HEK293 (cell line): ENCODE results near the gene CDKAL1.

Experiments used
- CTCF ChIA-PET: fragments of 350-600 bp; formaldehyde crosslinking; extraction: SDS; loops from one replicate; lab custom pipeline; 2021; ENCODE audit warnings: antibody characterized with exemption; lab: Yijun Ruan, JAX
- POLR2A ChIA-PET: fragments of 300-600 bp; formaldehyde crosslinking; extraction: SDS; loops from one replicate; lab custom pipeline; 2020; ENCODE audit warnings: antibody characterized with exemption, inconsistent platforms; lab: Yijun Ruan, JAX
- H3K27ac ChIP-seq: fragments of 200-500 bp; sonication (Bioruptor generic); 2 replicates; pipeline ENCODE4 v1.5.1; 2014; ENCODE audit warnings: low read depth, low read length, control low read depth, inconsistent platforms; ENCODE audit errors: extremely low read depth
- H3K36me3 ChIP-seq, 2 experiments: fragments of 200-500 bp in 1 of 2; sonication (Bioruptor generic) in 1 of 2; 1 replicate in 1 of 2; 2 replicates in 1 of 2; pipeline ENCODE4 v1.5.1; 2014 to 2017; ENCODE audit warnings: inconsistent platforms in 2 of 2, low read length in 2 of 2; ENCODE audit not compliant: control insufficient read depth in 2 of 2, insufficient read depth in 1 of 2
- H3K4me1 ChIP-seq: fragments of 200-500 bp; sonication (Bioruptor generic); 2 replicates; pipeline ENCODE4 v1.5.1; 2014; ENCODE audit warnings: mild to moderate bottlenecking, low read length, inconsistent platforms; ENCODE audit not compliant: control insufficient read depth, insufficient read depth
- H3K4me3 ChIP-seq: 2 replicates; pipeline ENCODE4 v1.5.1; 2011; ENCODE audit warnings: low read depth, mild to moderate bottlenecking, control low read depth, low read length, moderate library complexity
- H3K9me3 ChIP-seq: fragments of 200-500 bp; sonication (Bioruptor generic); 2 replicates; pipeline ENCODE4 v1.5.1; 2014; ENCODE audit warnings: low read depth, low read length, inconsistent platforms; ENCODE audit not compliant: control insufficient read depth, insufficient read depth
- BCL11B ChIP-seq: fragments of 450-650 bp; formaldehyde crosslinking; IDR thresholded peaks from 2 replicates; pipeline ENCODE4 v1.5.1; 2016; ENCODE audit warnings: low read depth, missing biosample characterization, missing genetic modification characterization
- FEZF1 ChIP-seq: fragments of 450-650 bp; formaldehyde crosslinking; IDR thresholded peaks from 2 replicates; pipeline ENCODE4 v1.5.1; 2016; ENCODE audit warnings: missing biosample characterization, missing genetic modification characterization
- KLF10 ChIP-seq: fragments of 450-650 bp; IDR thresholded peaks from 2 replicates; pipeline ENCODE4 v1.5.1; 2018; ENCODE audit warnings: missing biosample characterization, mild to moderate bottlenecking, missing genetic modification characterization
- SALL2 ChIP-seq: fragments of 450-650 bp; formaldehyde crosslinking; IDR thresholded peaks from 2 replicates; pipeline ENCODE4 v1.5.0; 2017; ENCODE audit warnings: missing biosample characterization, mild to moderate bottlenecking, missing genetic modification characterization, borderline replicate concordance
- TCF7L2 ChIP-seq: IDR thresholded peaks from 2 replicates; pipeline ENCODE4 v1.6.1; 2011; ENCODE audit warnings: low read depth, mild to moderate bottlenecking, inconsistent platforms, low read length, moderate library complexity, borderline replicate concordance
- ZBTB20 ChIP-seq: fragments of 450-650 bp; formaldehyde crosslinking; IDR thresholded peaks from 2 replicates; pipeline ENCODE4 v1.5.1; 2016; ENCODE audit warnings: missing biosample characterization, missing genetic modification characterization
- ZFHX2 ChIP-seq: fragments of 450-650 bp; formaldehyde crosslinking; conservative IDR thresholded peaks from 2 replicates; pipeline ENCODE4 v1.5.1; 2016; ENCODE audit warnings: missing biosample characterization, missing genetic modification characterization
- ZNF146 ChIP-seq: fragments of 450-650 bp; formaldehyde crosslinking; IDR thresholded peaks from 2 replicates; pipeline ENCODE4 v1.5.1; 2016; ENCODE audit warnings: missing biosample characterization, missing genetic modification characterization
- ZNF2 ChIP-seq: fragments of 450-650 bp; formaldehyde crosslinking; IDR thresholded peaks from 2 replicates; pipeline ENCODE4 v1.5.1; 2016; ENCODE audit warnings: missing biosample characterization, missing genetic modification characterization
- ZNF311 ChIP-seq: fragments of 450-650 bp; formaldehyde crosslinking; IDR thresholded peaks from 2 replicates; pipeline ENCODE4 v1.5.1; 2017; ENCODE audit warnings: missing biosample characterization, missing genetic modification characterization, borderline replicate concordance
- ZNF404 ChIP-seq: fragments of 450-650 bp; formaldehyde crosslinking; IDR thresholded peaks from 2 replicates; pipeline ENCODE4 v1.5.1; 2017; ENCODE audit warnings: missing biosample characterization, missing genetic modification characterization
- ZNF707 ChIP-seq: fragments of 450-650 bp; formaldehyde crosslinking; IDR thresholded peaks from 2 replicates; pipeline ENCODE4 v1.5.1; 2016; ENCODE audit warnings: missing biosample characterization, missing genetic modification characterization
- ZNF830 ChIP-seq: fragments of 450-650 bp; IDR thresholded peaks from 2 replicates; pipeline ENCODE4 v1.5.0; 2018; ENCODE audit warnings: missing biosample characterization, missing genetic modification characterization, low read depth, mild to moderate bottlenecking, moderate library complexity
- ZSCAN16 ChIP-seq: fragments of 450-650 bp; formaldehyde crosslinking; IDR thresholded peaks from 2 replicates; pipeline ENCODE4 v1.5.1; 2016; ENCODE audit warnings: missing biosample characterization, missing genetic modification characterization
- TF ChIP-seq, protein P1 (sequence below): fragments of 450-650 bp; formaldehyde crosslinking; IDR thresholded peaks from 2 replicates; pipeline ENCODE4 v1.5.1; 2017; ENCODE audit warnings: missing biosample characterization, missing genetic modification characterization
- TF ChIP-seq, protein P2 (sequence below): fragments of 450-650 bp; formaldehyde crosslinking; IDR thresholded peaks from 2 replicates; pipeline ENCODE4 v1.5.1; 2016; ENCODE audit warnings: missing biosample characterization, missing genetic modification characterization
- TF ChIP-seq, protein P3 (sequence below): fragments of 450-650 bp; formaldehyde crosslinking; IDR thresholded peaks from 2 replicates; pipeline ENCODE4 v1.5.1; 2016; ENCODE audit warnings: missing biosample characterization, missing genetic modification characterization
- TF ChIP-seq, protein P4 (sequence below): fragments of 450-650 bp; formaldehyde crosslinking; IDR thresholded peaks from 2 replicates; pipeline ENCODE4 v1.5.1; 2016; ENCODE audit warnings: missing biosample characterization, missing genetic modification characterization, borderline replicate concordance
- TF ChIP-seq, protein P5 (sequence below): fragments of 450-650 bp; formaldehyde crosslinking; IDR thresholded peaks from 2 replicates; pipeline ENCODE4 v1.5.1; 2016; ENCODE audit warnings: missing biosample characterization, missing genetic modification characterization

The CDKAL1 gene

DNA sequence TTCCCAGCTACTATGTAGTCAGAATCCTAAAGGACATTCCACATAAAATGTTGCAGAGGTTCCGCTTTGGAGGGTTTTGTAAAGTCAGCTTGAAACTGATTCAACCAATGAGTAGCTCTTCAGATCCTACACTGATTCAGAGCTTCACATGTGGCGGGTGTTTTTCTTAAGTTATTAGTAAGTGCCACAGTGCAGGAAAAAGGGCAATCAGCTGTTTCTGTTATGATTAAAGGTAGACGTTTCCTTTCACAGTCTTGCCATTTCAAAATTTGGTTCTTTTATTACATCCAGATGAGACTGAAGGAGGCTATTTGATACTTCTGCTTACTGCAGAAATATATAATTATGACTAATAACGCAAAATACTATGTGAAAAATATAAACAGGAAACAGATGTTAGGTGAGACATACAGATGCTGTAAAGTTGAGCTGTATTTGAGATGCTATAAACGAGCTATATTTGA, 443.9 kb downstream of the CDKAL1 start:
- ChIA-PET POLR2A (no interaction called here), CTCF (interaction anchor here (0.7 kb wide), 1 partner anchor 20 kb away, joined by 3 read pairs; no protein-coding TSS in a partner anchor)
- Histone ChIP-seq H3K36me3 (no peaks in the 10 kb centered on the region; a peak in 1 of 3 replicates), H3K27ac (no peak overlapping the region), H3K4me1 (no peaks in the 10 kb centered on the region), H3K4me3 (no peak overlapping the region), H3K9me3 (no peaks in the 10 kb centered on the region)
- no peak for TF ChIP-seq ZNF311 (tag by site-specific recombination)
- TF ChIP-seq KLF10 (tag by site-specific recombination): no peak
- TF ChIP-seq ZFHX2: no peak
- no peak for TF ChIP-seq ZSCAN16
- no peak for TF ChIP-seq ZNF707 (tag by site-specific recombination)
- TF ChIP-seq, protein P1, sequence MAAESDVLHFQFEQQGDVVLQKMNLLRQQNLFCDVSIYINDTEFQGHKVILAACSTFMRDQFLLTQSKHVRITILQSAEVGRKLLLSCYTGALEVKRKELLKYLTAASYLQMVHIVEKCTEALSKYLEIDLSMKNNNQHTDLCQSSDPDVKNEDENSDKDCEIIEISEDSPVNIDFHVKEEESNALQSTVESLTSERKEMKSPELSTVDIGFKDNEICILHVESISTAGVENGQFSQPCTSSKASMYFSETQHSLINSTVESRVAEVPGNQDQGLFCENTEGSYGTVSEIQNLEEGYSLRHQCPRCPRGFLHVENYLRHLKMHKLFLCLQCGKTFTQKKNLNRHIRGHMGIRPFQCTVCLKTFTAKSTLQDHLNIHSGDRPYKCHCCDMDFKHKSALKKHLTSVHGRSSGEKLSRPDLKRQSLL (tag by site-specific recombination): no peak
- TF ChIP-seq FEZF1 (tag by site-specific recombination): no peak
- no peak for TF ChIP-seq ZNF404
- TF ChIP-seq ZNF830 (tag by site-specific recombination): no peak
- TF ChIP-seq BCL11B (tag by site-specific recombination): no peak
- TF ChIP-seq, protein P2, sequence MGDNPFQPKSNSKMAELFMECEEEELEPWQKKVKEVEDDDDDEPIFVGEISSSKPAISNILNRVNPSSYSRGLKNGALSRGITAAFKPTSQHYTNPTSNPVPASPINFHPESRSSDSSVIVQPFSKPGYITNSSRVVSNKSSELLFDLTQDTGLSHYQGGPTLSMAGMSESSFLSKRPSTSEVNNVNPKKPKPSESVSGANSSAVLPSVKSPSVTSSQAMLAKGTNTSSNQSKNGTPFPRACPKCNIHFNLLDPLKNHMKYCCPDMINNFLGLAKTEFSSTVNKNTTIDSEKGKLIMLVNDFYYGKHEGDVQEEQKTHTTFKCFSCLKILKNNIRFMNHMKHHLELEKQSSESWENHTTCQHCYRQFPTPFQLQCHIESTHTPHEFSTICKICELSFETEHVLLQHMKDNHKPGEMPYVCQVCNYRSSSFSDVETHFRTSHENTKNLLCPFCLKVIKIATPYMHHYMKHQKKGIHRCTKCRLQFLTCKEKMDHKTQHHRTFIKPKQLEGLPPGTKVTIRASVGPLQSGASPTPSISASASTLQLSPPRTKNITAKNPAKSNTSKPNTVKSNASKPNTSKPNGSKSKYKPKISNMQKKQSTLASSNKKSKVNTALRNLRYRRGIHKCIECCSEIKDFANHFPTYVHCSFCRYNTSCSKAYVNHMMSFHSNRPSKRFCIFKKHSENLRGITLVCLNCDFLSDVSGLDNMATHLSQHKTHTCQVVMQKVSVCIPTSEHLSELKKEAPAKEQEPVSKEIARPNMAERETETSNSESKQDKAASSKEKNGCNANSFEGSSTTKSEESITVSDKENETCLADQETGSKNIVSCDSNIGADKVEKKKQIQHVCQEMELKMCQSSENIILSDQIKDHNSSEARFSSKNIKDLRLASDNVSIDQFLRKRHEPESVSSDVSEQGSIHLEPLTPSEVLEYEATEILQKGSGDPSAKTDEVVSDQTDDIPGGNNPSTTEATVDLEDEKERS (tag by site-specific recombination): no peak
- TF ChIP-seq, protein P3, sequence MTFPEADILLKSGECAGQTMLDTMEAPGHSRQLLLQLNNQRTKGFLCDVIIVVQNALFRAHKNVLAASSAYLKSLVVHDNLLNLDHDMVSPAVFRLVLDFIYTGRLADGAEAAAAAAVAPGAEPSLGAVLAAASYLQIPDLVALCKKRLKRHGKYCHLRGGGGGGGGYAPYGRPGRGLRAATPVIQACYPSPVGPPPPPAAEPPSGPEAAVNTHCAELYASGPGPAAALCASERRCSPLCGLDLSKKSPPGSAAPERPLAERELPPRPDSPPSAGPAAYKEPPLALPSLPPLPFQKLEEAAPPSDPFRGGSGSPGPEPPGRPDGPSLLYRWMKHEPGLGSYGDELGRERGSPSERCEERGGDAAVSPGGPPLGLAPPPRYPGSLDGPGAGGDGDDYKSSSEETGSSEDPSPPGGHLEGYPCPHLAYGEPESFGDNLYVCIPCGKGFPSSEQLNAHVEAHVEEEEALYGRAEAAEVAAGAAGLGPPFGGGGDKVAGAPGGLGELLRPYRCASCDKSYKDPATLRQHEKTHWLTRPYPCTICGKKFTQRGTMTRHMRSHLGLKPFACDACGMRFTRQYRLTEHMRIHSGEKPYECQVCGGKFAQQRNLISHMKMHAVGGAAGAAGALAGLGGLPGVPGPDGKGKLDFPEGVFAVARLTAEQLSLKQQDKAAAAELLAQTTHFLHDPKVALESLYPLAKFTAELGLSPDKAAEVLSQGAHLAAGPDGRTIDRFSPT (tag by site-specific recombination): no peak
- TF ChIP-seq SALL2: no peak
- TF ChIP-seq ZNF146: no peak
- TF ChIP-seq, protein P4, sequence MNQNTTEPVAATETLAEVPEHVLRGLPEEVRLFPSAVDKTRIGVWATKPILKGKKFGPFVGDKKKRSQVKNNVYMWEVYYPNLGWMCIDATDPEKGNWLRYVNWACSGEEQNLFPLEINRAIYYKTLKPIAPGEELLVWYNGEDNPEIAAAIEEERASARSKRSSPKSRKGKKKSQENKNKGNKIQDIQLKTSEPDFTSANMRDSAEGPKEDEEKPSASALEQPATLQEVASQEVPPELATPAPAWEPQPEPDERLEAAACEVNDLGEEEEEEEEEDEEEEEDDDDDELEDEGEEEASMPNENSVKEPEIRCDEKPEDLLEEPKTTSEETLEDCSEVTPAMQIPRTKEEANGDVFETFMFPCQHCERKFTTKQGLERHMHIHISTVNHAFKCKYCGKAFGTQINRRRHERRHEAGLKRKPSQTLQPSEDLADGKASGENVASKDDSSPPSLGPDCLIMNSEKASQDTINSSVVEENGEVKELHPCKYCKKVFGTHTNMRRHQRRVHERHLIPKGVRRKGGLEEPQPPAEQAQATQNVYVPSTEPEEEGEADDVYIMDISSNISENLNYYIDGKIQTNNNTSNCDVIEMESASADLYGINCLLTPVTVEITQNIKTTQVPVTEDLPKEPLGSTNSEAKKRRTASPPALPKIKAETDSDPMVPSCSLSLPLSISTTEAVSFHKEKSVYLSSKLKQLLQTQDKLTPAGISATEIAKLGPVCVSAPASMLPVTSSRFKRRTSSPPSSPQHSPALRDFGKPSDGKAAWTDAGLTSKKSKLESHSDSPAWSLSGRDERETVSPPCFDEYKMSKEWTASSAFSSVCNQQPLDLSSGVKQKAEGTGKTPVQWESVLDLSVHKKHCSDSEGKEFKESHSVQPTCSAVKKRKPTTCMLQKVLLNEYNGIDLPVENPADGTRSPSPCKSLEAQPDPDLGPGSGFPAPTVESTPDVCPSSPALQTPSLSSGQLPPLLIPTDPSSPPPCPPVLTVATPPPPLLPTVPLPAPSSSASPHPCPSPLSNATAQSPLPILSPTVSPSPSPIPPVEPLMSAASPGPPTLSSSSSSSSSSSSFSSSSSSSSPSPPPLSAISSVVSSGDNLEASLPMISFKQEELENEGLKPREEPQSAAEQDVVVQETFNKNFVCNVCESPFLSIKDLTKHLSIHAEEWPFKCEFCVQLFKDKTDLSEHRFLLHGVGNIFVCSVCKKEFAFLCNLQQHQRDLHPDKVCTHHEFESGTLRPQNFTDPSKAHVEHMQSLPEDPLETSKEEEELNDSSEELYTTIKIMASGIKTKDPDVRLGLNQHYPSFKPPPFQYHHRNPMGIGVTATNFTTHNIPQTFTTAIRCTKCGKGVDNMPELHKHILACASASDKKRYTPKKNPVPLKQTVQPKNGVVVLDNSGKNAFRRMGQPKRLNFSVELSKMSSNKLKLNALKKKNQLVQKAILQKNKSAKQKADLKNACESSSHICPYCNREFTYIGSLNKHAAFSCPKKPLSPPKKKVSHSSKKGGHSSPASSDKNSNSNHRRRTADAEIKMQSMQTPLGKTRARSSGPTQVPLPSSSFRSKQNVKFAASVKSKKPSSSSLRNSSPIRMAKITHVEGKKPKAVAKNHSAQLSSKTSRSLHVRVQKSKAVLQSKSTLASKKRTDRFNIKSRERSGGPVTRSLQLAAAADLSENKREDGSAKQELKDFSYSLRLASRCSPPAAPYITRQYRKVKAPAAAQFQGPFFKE (tag by site-specific recombination): no peak
- no peak for TF ChIP-seq TCF7L2
- TF ChIP-seq ZBTB20 (tag by site-specific recombination): no peak
- TF ChIP-seq, protein P5, sequence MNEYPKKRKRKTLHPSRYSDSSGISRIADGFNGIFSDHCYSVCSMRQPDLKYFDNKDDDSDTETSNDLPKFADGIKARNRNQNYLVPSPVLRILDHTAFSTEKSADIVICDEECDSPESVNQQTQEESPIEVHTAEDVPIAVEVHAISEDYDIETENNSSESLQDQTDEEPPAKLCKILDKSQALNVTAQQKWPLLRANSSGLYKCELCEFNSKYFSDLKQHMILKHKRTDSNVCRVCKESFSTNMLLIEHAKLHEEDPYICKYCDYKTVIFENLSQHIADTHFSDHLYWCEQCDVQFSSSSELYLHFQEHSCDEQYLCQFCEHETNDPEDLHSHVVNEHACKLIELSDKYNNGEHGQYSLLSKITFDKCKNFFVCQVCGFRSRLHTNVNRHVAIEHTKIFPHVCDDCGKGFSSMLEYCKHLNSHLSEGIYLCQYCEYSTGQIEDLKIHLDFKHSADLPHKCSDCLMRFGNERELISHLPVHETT (tag by site-specific recombination): no peak
- TF ChIP-seq ZNF2: no peak
